MG63 (cell line): Measurements from ENCODE around the gene OR5A1. TPM values are rescaled to one million over a fixed set of nuclear protein-coding genes. Genes with fewer than 3 reads are reported as not detected.
"Not testable (repeated sequence)": the region's sequence is repeated elsewhere in the genome, so short reads cannot be mapped to it uniquely, and the experiment has no call there.

Source experiments
- DNase-seq: peaks from one replicate; pipeline ENCODE4 v3.0.0-alpha.2; 2020
- H3K27me3 ChIP-seq: fragments of 250-450 bp; sonication (Bioruptor Pico); 2 replicates; pipeline ENCODE4 v1.5.1; 2020; ENCODE audit warnings: mild to moderate bottlenecking, moderate library complexity
- H3K36me3 ChIP-seq: fragments of 250-450 bp; sonication (Bioruptor Pico); 2 replicates; pipeline ENCODE4 v1.5.1; 2020; ENCODE audit warnings: mild to moderate bottlenecking, moderate library complexity
- H3K4me3 ChIP-seq: fragments of 250-450 bp; sonication (Bioruptor Pico); 2 replicates; pipeline ENCODE4 v1.5.1; 2020; ENCODE audit warnings: mild to moderate bottlenecking, moderate library complexity
- H3K9me3 ChIP-seq: fragments of 250-450 bp; sonication (Bioruptor Pico); 2 replicates; pipeline ENCODE4 v1.5.1; 2020; ENCODE audit warnings: mild to moderate bottlenecking, moderate library complexity
- total RNA-seq: library from RNA; depleted of rRNA; stranded (reverse); fragments of >200 nt; shearing (Covaris generic); gene quantifications from 2 replicates; pipeline ENCODE4 v1.2.3, GENCODE V29; 2014; ENCODE audit warnings: low replicate concordance; rRNA removed

Gene OR5A1
- not detected in 2 replicates for total RNA-seq

DNA sequence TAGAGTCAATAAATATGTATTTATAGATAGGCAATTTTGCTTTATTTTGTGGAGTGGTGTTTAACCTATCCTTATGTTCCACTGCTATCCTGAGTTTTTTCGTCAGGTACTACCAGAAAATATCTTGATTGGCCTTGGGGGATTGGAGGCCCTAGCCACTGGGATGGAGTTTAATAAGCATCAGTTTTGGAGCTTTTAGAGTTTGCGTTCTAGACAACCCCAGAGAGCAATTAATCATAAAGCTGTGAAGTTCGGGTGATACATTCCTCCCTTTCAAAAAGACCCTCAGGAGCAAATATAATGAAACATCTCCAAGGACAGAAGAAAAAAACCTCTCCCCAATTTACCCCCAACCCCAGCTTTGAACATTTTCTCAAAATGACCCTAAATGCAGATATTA is at the start of gene OR5A1:
OR5A1 (plus strand) TSS at position 301 of the 400 bp plus-strand sequence. CDS start 6,700 bp downstream, outside the sequence.
- no peaks in the 10 kb centered on the region for H3K36me3 ChIP-seq

DNA sequence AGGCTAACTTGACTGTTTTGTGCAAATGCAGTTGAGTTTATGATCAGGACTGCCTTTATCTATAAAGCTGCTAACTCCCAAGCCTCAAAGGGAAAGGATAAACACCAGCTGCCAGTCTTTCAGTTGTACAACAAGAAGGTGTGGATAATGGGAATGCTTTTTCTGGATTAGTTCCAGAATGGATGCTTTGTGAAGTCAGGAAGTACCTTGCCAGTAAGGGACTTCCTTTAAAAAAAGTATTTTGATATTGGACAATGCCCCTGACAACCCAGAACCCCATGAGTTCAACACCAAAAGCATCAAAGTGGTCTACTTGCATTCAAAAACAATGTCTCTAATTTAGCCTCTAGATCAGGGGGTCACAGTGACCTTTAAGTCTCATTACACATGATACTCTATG is 42.1 kb upstream of the OR5A1 start:
- no peaks in the 10 kb centered on the region for H3K27me3 ChIP-seq
- no peaks in the 10 kb centered on the region for H3K9me3 ChIP-seq
- no peaks in the 10 kb centered on the region for H3K36me3 ChIP-seq
- no peak overlapping the region for H3K4me3 ChIP-seq
- no peak for DNase-seq

More for the DNA sequence above, at the start of gene OR5A1:
- DNase-seq = no peak
- no peaks in the 10 kb centered on the region for H3K27me3 ChIP-seq
- no peaks in the 10 kb centered on the region for H3K9me3 ChIP-seq
- no peak within 1 kb of the TSS for H3K4me3 ChIP-seq

DNA sequence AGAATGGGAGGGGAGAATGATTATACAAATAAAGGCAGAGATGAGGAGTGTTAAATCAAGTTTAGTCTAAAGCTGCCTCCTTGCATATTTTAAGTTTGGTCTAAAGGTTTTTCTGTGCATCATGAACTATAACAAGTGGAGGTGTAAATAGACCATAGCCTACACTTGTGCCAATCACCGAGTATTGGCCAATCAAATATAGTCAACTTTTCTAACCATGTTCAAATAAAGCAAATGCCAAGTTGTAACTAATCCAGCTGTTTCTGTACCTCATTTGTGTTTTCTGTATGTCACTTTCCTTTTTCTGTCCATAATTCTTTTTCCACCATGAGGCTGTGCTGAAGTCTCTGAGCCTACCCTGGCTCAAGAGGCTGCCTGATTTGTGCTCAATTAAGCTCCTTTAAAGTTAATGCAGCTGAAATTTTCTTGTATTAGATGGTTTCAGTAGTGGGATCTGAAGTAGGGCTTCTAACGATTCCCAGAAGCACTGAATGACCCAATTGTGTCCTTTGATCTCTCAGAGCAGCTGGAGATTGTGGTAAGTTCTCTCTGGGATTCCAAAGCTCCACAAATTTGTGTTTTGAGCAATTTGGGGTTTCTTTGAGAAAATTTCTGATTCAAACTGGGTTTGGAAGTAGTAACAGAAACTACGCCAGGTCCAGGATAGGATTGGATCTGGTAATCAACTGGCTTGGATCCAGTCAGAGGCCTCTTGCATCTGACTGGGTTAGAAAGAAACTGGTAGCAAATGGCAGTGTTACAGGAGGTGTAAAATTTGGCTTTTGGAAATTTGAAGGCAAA is 35.6 kb upstream of the OR5A1 start:
- H3K27me3 ChIP-seq = no peaks in the 10 kb centered on the region
- DNase-seq = no peak
- H3K4me3 ChIP-seq = no peak overlapping the region
- H3K9me3 ChIP-seq = peaks cover 24% of the 10 kb centered on the region
- H3K36me3 ChIP-seq = no peaks in the 10 kb centered on the region

DNA sequence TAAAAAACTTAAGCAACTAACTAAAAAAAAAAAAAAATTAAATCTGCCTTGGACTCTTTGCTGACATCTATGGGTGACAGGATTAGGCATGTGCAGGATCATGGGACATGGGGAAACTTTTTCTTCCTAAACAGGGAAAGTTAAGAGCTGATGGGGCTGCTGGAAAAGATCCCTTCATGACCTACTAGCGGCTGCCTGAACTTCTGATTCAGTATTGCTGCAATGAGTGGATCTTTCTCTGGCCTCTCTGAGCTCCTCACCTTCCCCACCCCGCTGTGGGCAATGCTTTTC is 35.1 kb upstream of the OR5A1 start:
- H3K36me3 ChIP-seq = no peaks in the 10 kb centered on the region
- no peaks in the 10 kb centered on the region for H3K27me3 ChIP-seq
- no peak for DNase-seq
- no peak overlapping the region for H3K4me3 ChIP-seq
- peaks cover 24% of the 10 kb centered on the region for H3K9me3 ChIP-seq

DNA sequence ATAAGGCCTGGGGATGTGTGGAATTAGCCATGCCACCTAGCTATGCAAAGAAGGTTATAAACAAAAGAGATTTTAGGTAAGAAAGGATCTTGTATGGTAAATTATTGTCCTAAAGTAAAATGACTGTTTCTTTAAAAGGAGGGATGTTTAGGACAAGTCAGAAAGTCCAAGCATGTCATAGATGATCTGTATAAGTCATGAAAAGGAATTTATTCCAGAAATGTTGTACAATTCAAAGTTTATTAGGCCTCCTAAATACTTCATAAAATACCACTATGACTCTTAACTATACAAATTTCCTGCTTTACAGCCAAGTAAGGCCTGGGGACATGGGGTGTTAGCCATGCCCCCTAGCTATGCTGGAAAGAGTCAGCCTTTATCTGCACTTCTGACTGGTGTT is 32.7 kb upstream of the OR5A1 start:
- H3K27me3 ChIP-seq = no peaks in the 10 kb centered on the region
- DNase-seq = no peak
- H3K36me3 ChIP-seq = no peaks in the 10 kb centered on the region
- H3K4me3 ChIP-seq = no peak overlapping the region
- H3K9me3 ChIP-seq = peaks cover 25% of the 10 kb centered on the region

DNA sequence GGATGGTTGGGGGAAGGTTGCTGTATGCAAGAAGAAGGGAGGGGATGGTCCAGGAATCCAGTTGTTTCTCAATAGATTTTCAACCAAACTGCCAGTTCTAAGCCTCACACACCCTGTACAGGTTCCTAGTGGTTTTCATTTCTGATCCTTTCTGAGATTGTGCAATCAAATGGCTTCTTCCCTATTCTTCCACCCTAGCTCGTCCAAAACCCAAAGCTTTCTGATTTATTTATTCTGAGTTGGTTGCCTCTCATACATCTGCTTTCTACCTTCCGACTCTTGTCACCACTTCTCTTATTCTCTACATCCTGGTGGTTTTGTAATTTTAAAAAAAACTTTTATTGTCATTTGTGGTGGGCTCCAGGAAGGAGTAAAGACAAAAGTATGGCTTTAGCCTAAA is 22.6 kb upstream of the OR5A1 start:
- Histone ChIP-seq H3K27me3 (no peaks in the 10 kb centered on the region), H3K9me3 (peaks cover 8% of the 10 kb centered on the region), H3K36me3 (no peaks in the 10 kb centered on the region), H3K4me3 (no peak overlapping the region)
- DNase-seq = no peak

DNA sequence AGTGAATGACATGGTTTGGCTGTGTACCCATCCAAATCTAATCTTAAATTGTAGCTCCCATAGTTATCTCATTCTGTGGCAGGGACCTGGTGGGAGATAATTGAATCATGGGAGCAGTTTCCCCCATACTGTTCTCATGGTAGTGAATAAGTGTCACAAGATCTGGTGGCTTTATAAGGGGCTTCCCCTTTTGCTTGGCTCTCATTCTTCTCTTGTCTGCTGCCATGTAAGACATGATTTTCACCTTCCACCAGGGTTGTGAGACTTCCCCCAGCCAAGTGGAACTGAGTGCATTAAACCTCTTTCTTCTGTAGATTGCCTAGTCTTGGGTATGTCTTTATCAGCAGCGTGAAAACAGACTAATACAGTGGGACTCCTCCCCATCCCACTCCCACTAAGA is 21.2 kb upstream of the OR5A1 start:
- DNase-seq = no peak
- Histone ChIP-seq H3K4me3 (no peak overlapping the region), H3K36me3 (no peaks in the 10 kb centered on the region), H3K27me3 (no peaks in the 10 kb centered on the region), H3K9me3 (peaks cover under 1% of the 10 kb centered on the region; the same call in 1 of the 2 replicates)

DNA sequence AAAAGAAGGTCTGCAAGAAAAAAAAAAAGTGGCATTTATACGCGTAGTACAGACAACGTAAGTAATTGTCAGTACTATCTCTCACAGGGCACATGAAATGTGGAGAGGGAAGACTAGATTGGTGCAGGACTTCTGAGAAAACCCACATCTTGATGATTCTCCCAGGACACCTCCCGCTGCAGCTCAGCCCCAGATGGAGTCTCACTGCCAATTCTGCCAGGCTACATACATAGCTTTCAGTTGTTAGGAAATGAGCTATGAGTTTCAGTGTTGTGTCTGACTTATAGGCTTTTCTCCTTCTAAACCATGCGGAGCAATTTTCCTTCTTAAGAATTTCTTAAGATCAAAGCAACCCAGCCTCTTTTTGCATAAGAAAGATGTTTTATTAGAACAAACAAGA is 19.7 kb upstream of the OR5A1 start:
- Histone ChIP-seq H3K4me3 (no peak overlapping the region), H3K27me3 (no peaks in the 10 kb centered on the region), H3K36me3 (no peaks in the 10 kb centered on the region), H3K9me3 (no peaks in the 10 kb centered on the region)
- DNase-seq = no peak

DNA sequence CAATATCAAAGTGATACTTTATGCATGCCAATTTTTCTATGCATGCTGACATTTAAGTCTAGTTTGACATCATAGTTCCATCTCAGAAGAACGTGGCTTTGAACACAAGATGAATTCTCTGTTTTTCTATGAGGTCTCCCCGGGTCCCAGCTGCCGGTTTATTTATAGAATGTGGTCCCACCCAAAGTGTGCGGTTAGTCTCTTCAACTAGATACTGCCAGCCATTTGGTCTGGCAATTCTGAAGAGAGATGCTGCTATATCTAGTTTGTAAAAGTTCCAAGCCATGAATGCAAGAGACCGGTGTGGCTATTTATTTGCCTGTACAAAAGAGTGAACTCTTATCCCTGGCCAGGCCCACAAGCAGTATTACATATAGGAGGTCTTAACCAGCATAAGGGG is 19.2 kb upstream of the OR5A1 start:
- no peak for DNase-seq
- Histone ChIP-seq H3K27me3 (no peaks in the 10 kb centered on the region), H3K9me3 (no peaks in the 10 kb centered on the region), H3K4me3 (no peak overlapping the region), H3K36me3 (no peaks in the 10 kb centered on the region)

DNA sequence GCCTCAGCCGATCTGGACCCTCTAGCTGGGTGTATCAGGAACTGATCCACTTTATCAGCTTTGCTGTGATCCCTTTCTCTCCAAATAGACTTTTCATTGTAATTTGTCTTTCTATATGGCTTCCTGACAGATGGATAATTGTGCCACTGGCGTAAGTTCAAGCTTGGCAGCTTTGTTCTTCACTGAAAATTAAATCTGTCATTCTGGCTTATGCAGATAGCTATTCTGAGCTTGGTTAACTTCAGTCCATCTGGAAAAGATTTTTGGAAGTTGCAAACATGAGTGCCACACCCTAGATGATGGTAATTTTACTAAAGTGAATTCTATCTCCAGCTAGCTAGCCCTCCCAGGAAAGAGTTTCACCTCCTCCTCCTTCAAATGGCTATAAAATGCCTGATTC is 18.1 kb upstream of the OR5A1 start:
- DNase-seq = no peak
- Histone ChIP-seq H3K4me3 (no peak overlapping the region), H3K27me3 (no peaks in the 10 kb centered on the region), H3K9me3 (no peaks in the 10 kb centered on the region), H3K36me3 (no peaks in the 10 kb centered on the region)

DNA sequence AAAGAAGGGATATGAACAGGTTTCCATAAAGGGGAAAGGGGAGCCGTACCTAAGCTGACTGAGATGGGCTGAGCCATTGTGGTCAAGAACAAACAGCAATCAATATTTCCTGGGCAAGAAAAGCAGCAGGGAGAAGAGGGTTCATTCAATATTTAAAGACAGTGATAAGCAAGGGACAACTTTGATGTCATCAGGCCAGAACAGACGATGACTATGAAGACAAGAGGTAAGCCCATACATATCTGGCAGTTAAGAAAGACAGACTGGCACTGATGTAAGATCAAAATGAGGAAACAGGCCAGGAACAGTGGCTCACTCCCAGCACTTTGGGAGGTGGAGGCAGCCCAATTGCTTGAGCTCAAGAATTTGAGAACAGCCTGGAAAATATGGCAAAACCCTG is 12.4 kb upstream of the OR5A1 start:
- Histone ChIP-seq H3K36me3 (no peaks in the 10 kb centered on the region), H3K27me3 (no peaks in the 10 kb centered on the region), H3K9me3 (no peaks in the 10 kb centered on the region), H3K4me3 (no peak overlapping the region)
- no peak for DNase-seq

DNA sequence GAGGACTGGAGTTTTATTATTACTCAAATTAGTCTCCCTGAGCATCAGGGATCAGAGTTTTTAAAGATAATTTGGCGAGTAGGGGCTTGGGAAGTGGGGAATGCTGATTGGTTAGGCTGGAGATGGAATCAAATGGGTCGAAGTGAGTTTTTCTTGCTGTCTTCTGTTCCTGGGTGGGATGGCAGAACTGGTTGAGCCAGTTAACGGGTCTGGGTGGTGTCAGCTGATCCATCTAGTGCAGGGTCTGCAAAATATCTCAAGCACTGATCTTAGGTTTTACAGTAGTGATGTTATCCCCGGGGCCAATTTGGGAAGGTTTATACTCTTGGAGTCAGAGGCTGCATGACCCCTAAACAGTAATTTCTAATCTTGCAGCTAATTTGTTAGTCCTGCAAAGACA is 11.1 kb upstream of the OR5A1 start:
- H3K36me3 ChIP-seq = no peaks in the 10 kb centered on the region
- no peaks in the 10 kb centered on the region for H3K27me3 ChIP-seq
- no peak overlapping the region for H3K4me3 ChIP-seq
- H3K9me3 ChIP-seq = no peaks in the 10 kb centered on the region
- no peak for DNase-seq

DNA sequence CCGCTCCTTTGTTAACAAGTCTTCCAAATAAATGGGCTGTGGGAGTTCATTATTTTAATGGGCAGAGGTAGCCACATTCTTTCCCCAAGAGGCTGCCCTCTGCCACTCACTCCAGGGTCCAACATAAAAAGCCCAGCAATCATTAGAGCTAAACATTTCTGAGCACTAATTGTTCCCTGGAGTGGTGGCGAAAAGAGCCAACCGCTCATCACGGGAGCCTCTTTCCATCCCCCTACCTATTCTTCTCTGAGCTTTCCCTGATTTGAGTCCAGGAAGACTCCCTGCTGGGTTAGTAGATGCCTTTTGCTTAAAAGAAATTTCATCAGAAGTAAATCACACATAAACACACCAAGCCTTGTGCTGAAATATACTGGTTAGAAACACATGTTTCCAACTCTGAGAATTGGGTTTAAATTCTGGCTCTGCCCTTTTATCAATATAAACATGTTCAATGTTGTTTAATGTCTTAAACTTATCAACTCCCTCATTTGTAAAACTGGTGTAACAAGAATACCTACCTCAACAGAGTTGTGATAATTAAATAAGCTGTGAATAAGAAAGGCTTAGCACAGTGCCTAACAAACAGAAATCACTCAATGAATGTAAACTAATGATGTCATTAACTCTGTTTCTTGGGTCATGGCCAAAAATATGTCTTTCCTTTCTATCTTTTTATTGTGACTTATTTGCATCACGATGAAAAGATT is 9.8 kb upstream of the OR5A1 start, which contains the start of gene OR5A2:
OR5A2 (minus strand) TSS at position 53 of the 707 bp plus-strand sequence. CDS start 3,460 bp downstream, outside the sequence.
- H3K27me3 ChIP-seq = no peaks in the 10 kb centered on the region
- H3K9me3 ChIP-seq = no peaks in the 10 kb centered on the region
- no peak for DNase-seq
- H3K4me3 ChIP-seq = no peak within 1 kb of the TSS
- H3K36me3 ChIP-seq = no peaks in the 10 kb centered on the region

DNA sequence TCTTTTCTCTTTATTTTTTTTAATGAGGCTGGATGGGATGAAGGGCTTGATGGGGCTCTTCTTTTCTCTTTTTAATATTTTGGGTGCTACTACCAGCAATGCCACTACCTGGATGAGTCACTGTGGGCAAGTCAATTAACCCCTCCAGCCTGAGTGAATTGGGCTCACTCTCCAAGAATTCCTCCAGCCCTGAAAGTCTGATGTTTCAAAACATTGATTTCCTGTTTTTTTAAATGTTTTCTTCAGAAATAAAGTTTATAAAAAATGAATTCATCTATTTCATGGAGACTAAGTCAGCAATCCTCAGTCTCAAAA is 9.2 kb upstream of the OR5A1 start:
- H3K9me3 ChIP-seq = no peaks in the 10 kb centered on the region
- no peaks in the 10 kb centered on the region for H3K27me3 ChIP-seq
- H3K36me3 ChIP-seq = no peaks in the 10 kb centered on the region
- DNase-seq = no peak
- no peak overlapping the region for H3K4me3 ChIP-seq

DNA sequence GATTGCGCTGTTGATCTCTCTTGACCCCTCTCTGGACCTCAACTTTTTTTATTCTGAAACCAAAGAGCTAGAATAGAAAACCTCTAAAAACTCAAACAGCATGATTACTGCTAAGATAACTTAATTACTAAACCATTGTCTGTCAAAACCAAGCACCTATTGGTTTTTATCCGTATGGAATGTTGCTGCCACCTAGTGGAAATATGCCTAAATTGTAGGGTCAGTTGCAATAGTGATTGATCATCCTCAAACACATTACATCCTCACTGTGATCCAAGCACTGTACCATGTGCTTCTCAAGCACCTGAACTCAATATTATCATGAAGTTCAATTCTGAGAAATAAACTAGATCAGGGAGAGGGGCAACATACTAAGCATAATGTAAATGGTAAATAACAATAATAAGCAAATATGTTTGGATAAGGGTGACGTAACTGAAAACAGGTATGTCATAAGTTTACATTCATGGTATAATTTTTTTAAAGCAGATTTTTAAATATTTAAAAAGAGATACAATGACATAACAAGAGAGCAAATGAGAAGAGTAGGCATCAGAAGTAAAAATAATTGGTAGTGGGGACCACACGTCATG is 6.2 kb upstream of the OR5A1 start:
- Histone ChIP-seq H3K27me3 (no peaks in the 10 kb centered on the region), H3K4me3 (no peak overlapping the region), H3K9me3 (no peaks in the 10 kb centered on the region), H3K36me3 (no peaks in the 10 kb centered on the region)
- no peak for DNase-seq

DNA sequence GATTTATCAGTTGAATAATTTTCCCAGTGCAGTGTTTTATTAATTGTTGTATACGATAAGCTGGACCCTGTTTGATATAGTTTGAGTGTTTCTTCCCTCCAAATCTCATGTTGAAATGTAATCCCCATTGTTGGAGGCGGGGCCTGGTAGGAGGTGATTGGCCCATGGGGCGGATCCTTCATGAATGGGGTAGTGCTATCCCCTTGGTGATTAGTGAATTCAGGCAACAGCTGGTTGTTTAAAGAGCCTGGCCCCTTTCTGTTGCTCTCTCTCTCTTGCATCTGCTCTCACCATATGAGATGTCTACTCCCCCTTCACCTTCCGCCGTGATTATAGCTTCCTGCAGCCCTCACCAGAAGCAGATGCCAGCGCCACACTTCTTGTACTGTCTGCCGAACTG is 1.5 kb downstream of the OR5A1 start:
- no peak overlapping the region for H3K4me3 ChIP-seq
- H3K27me3 ChIP-seq = no peaks in the 10 kb centered on the region
- no peaks in the 10 kb centered on the region for H3K36me3 ChIP-seq
- DNase-seq = no peak
- no peaks in the 10 kb centered on the region for H3K9me3 ChIP-seq

DNA sequence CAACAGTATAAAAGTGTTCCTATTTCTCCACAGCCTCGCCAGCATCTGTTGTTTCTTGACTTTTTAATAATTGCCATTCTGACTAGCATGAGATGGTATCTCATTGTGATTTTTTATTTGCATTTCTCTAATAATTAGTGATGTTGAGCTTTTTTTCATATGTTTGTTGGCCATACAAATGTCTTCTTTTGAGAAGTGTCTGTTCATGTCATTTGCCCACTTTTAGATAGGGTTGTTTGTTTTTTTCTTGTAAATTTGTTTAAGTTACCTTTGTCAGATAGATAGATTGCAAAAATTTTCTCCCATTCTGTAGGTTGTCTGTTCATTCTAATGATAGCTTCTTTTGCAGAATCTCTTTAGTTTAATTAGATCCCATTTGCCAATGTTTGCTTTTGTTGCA is 9.4 kb downstream of the OR5A1 start:
- DNase-seq, H3K4me3 ChIP-seq, H3K36me3 ChIP-seq, H3K9me3 ChIP-seq, H3K27me3 ChIP-seq: not testable (repeated sequence)

DNA sequence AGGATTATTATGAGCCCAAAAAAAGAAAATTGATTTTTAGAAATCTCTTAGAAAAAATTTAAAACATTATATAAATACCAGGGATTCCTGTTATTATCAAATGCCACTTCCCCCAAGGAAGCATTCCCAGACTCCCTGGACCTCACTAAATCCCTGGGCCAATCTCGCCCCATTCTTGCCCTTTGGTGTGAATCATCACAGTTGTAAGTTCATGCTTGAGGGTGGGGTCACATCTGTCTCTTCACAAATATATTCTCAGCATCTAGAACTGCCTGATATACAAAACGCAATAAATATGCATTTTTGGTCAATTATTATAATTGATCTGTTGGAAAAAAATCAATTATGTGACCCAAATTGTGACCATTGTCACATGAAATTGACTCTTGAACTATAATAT is 12.2 kb downstream of the OR5A1 start:
- Histone ChIP-seq H3K4me3 (no peak overlapping the region), H3K9me3 (peaks cover 2% of the 10 kb centered on the region), H3K27me3 (no peaks in the 10 kb centered on the region), H3K36me3 (no peaks in the 10 kb centered on the region)
- no peak for DNase-seq
